ENCODE results near the gene OLFM1.

Gene OLFM1

GRCh38 chr9:135076876-135077430, 10.5 kb upstream of the OLFM1 start:
- no peak for DNase-seq (ENCODE audit: low read depth)

- no peak for DNase-seq (ENCODE audit: low read depth)
These were observed 9.8 kb upstream of the OLFM1 start for GRCh38 chr9:135077497-135078200.

GRCh38 chr9:135078361-135078821, 9.1 kb upstream of the OLFM1 start:
- DNase-seq (ENCODE audit: low read depth) = no peak

- DNase-seq (ENCODE audit: low read depth) = no peak
These were observed 8.4 kb upstream of the OLFM1 start for GRCh38 chr9:135079018-135079417.

GRCh38 chr9:135079676-135080075, 7.8 kb upstream of the OLFM1 start:
- DNase-seq (ENCODE audit: low read depth) = no peak

- no peak for DNase-seq (ENCODE audit: low read depth)
These were observed 6.9 kb upstream of the OLFM1 start for GRCh38 chr9:135080286-135081263.

- DNase-seq (ENCODE audit: low read depth) = no peak
These were observed 6.2 kb upstream of the OLFM1 start for GRCh38 chr9:135081264-135081660.

GRCh38 chr9:135081731-135082130, 5.7 kb upstream of the OLFM1 start:
- DNase-seq (ENCODE audit: low read depth) = no peak

- DNase-seq (ENCODE audit: low read depth) = no peak
These were observed 4.9 kb upstream of the OLFM1 start for GRCh38 chr9:135082536-135082935.

- DNase-seq (ENCODE audit: low read depth) = no peak
These were observed 4.1 kb upstream of the OLFM1 start for GRCh38 chr9:135083241-135083810.

- DNase-seq (ENCODE audit: low read depth) = no peak
These were observed 3.6 kb upstream of the OLFM1 start for GRCh38 chr9:135083831-135084230.

- no peak for DNase-seq (ENCODE audit: low read depth)
These were observed 3.2 kb upstream of the OLFM1 start for GRCh38 chr9:135084262-135084661.

- DNase-seq (ENCODE audit: low read depth) = no peak
These were observed 2.3 kb upstream of the OLFM1 start for GRCh38 chr9:135084881-135085760.

GRCh38 chr9:135085830-135086546, 1.5 kb upstream of the OLFM1 start:
- no peak for DNase-seq (ENCODE audit: low read depth)

GRCh38 chr9:135086597-135087488, 625 bp upstream of the OLFM1 start:
- DNase-seq (ENCODE audit: low read depth) = no peak

GRCh38 chr9:135087899-135088347, 455 bp downstream of the OLFM1 start:
- DNase-seq (ENCODE audit: low read depth) = no peak

- DNase-seq (ENCODE audit: low read depth) = no peak
These were observed 995 bp downstream of the OLFM1 start for GRCh38 chr9:135088348-135088978.

GRCh38 chr9:135088979-135089847, 1.7 kb downstream of the OLFM1 start:
- no peak for DNase-seq (ENCODE audit: low read depth)
